NOMO-1 treated with DMSO at 0.1 percent for 48 hours (cell line): ENCODE results near the gene APLNR.

Experiments used
- DNase-seq: peaks from one replicate; lab custom pipeline; 2025; ENCODE audit not compliant: unreplicated experiment; lab: John Stamatoyannopoulos, UW

Gene APLNR

GRCh38 chr11:57251491-57252104, 14.5 kb upstream of the APLNR start:
- no peak for DNase-seq

- no peak for DNase-seq
These were observed 14.0 kb upstream of the APLNR start for GRCh38 chr11:57251037-57251436.

DNA sequence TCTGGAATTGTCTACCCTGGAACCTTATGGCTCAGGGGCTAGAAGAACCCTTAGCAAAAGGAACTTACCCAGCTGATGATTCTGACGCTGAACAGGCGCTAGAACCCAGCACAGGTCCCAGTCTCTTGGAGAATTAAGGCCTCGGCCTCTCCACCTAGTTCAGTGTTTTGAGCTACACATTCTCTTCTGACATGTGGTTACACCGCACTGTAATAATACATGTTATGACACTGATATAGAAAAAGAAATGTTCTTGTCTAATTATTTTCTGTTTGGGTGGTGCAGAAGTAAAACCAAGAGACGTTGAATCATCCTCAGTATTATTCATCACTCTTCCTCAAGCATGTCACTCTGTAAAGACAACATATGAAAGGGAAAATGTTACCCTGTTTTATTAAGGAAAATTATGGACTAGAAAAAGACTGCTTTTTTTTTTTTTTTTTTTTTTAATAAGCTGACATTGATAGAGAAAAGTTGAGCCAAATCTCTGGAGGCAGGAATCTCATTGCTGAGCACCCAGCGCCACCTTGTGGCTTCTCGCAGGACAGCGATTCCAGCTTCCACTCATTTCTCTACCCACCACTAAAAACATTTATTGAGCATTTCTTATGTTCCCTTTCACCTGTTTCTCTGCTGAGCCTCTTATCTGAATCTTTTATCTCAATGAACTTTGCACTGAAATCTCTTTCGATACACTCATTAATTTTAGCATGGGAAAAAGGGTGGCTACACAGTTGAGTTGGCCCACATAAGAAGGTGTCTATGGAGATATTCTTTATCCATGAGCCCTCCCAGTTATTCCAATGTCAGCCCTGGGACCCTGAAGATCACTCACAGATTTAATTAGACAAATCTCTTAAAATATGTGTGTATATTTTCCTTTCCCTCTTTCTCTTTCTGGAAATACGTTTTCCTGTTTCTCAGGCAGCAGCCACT, 12.6 kb upstream of the APLNR start:
- DNase-seq = peak; percentile 50

DNA sequence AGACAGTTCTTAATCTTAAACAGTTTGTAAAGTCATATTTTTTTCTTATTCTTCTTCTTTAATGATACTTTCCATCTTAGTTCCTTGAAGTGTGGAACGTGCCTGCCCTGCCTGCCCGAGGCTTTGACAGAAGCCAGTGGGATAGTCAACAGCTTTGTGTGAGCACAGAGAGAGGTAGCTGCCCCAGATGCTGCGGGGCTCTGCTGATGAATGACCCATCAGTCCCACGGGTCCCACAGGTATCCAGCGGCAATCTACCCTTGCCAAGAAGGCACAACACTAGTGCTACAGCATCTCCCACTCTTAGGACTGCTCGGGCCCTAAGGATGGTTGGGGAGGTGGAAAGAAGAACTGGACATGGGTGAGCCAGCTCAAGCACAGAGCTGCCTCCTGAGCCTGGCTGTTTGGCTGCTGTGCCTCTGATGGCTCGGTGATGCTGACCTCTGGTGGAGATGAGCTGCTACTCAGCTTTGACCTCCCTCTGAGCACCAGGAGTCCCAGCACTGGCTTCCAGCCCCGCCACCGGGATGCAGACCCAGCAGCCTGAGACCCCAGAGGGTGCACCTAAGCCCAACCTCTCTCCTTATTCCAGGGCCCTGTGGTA, 11.8 kb upstream of the APLNR start:
- DNase-seq = peak; percentile 59

GRCh38 chr11:57244911-57245310, 7.9 kb upstream of the APLNR start:
- no peak for DNase-seq

GRCh38 chr11:57241353-57241972, 4.4 kb upstream of the APLNR start:
- DNase-seq = no peak

- no peak for DNase-seq
These were observed 3.7 kb upstream of the APLNR start for GRCh38 chr11:57240757-57241156.

DNA sequence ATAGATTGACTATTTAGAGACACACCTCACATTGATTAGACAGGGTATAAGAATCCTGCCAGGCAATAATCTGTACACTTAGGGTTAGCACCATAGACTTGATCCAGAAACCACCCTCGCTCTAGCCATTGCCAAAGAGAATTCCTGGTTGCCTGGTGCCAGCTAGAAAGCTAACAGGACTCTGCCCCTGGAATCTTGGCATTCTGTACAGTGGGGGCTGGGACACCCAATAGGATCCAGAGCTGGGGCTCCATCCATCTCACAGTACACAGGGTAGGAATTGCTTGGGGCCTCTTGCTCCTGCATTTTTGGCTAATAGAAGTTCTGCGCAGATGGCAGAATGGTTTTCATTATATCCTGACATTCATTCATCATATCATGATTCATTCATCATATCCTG, 3.0 kb upstream of the APLNR start:
- DNase-seq = no peak

GRCh38 chr11:57239348-57239747, 2.3 kb upstream of the APLNR start:
- no peak for DNase-seq

- no peak for DNase-seq
These were observed 1.0 kb downstream of the APLNR start for GRCh38 chr11:57235761-57236703.

- DNase-seq = no peak
These were observed 3.3 kb downstream of the APLNR start for GRCh38 chr11:57233702-57234101.

DNA sequence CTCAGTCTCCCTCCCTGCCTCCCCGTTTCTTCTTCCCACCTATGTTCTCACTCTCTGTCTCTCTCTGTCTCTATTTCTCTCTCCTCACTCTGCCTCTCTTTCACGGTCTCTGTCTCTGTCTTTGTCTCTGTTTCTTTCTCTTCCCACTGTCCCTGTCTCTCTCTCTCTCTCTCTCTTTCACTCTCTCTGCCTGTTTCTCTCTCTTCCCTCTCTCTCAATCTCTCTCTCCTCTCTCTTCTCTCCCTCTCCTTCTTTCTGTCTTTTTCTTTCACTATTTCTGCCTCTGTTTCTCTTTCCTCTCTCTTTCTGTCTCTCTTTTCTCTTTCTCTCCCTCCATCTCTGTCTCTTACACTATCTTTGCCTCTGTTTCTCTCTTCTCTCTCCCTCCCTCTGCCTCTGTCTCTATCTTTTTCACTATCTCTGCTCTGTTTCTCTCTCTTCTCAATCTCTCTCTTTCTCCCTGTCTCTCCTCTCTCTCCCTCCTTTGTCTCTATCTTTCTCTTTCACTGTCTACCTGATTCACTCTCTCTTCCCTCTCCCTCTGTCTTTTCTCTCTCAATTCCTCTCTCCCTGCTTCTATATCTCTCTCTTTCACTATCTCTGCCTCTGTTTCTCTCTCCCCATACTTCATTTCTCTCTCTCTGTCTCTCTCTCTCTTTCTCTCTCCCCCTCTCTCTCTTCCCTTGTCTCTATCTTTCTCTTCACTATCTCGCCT, 5.4 kb downstream of the APLNR start:
- no peak for DNase-seq

DNA sequence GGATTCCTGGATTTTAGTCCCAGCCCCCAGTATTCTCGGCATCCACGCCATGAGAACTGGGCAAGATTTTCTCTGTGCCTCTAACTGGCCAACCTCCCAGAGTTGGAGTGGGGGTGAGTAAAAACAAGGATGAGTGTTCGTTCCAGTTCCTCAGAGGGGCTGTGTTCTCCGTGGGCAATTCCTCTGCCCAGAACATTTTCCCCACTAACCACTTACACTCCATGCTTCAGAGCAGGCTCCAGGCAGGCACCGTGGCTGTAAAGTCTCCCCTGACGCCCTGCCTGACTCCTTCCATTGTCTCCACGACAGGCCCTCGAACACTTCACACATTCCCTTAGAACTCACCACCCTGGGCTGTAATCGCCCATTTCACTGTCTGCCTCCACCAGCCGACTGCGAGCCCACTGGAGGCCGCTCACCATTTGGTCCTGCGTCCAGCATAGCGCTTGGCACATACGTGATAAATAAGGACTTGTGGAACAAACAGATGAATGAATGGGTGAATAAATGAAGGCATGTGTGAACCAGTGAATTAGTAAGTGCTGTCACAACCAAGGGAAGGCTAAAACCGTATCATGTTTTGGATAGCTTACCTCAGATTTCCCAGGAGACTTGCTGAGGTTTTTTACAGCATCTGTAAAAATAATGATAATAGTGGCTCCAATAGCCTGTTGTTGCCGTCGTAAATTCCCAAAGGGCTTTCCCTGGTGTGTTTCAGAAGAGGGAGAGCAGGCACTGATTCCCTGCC, 6.1 kb downstream of the APLNR start:
- DNase-seq = no peak

GRCh38 chr11:57230316-57230715, 6.7 kb downstream of the APLNR start:
- DNase-seq = no peak

- DNase-seq = no peak
These were observed 8.4 kb downstream of the APLNR start for GRCh38 chr11:57228600-57228999.

DNA sequence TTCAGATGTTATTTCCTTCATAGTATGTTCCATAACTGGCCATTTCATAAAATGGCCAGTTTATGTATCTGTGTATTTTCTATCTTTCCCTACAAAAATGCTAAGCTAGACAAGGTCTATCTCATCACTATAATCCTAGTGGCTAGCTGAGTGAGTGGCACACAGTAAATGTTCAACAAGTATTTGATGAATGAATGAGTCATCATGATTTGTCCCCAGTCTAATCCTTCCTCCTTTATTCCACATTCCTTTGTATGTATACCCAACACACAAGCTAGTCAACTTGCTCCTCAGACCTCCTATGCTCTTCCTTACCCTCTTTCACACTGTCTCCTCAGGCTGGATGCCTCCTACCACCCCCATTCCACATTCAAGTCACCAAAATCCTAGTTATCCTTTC, 12.5 kb downstream of the APLNR start:
- no peak for DNase-seq

DNA sequence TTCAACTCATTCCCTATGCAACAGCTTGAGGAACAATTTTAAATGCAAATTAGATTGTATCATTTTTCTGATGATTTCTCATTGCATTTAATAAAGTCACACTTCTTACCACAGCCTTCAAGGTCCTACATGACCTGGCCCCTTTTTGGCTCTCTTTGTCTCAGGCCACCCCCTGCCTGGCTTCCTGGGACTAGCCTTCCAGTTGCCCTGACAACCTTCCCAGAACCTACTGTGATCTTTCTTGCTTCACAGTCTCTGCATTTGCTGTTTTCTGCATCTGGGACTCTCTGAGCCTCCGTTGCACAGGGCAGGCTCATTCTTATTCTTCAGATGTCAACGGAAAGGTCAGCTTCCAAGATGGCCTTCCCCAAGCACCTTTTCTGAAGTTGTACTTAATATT, 12.9 kb downstream of the APLNR start:
- DNase-seq = no peak

DNA sequence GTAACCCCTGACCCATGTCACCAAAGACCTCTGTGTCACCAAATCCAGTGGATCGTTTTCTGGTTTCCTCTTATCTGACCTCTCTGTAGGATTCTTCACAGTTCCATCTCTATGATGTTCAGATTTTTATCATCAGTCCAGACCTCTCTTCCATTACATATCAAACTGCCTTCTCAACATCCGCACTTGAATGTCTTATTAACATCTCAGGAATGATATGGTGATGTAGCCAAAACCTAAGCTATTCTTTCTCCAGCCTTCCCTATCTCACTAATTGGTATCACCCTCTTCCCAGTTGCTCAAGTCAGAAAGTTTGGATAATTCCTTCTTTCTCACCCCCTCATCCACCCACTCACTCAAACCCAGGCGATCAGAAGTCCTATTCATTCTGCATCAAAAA, 13.4 kb downstream of the APLNR start:
- DNase-seq = no peak

DNA sequence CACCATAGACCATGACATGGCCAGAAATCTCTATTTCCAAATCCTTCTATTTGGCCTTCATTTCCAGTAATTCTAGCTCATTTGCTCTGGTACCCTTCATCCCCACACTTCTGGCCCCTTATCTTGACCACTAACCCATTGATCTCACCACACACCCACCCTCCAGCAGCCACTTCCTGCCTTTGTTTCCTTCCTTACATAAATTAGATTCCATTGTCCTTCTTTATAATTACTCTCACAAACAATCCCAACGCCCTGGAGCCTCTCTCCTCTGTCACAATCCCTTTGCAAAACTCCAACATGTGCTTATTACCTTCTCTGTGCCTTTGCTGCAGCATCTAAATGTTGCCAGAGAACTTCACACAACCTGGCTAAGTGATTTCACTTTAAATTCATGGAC, 14.8 kb downstream of the APLNR start:
- DNase-seq = no peak
